SU-DHL-6 (cell line): Measurements from ENCODE around the gene MORN5.

Experiments used
- H2AFZ ChIP-seq: fragments of 200-600 bp; sonication (generic); 2 replicates; pipeline ENCODE4 v1.6.1; 2014; ENCODE audit warnings: low read depth, mild to moderate bottlenecking, moderate library complexity, mixed read lengths, antibody characterized with exemption, low read length; ENCODE audit not compliant: severe bottlenecking
- H3F3A ChIP-seq: fragments of 200-600 bp; shearing (Covaris generic); 2 replicates; pipeline ENCODE4 v1.6.0; 2016; ENCODE audit warnings: antibody characterized with exemption, mild to moderate bottlenecking; ENCODE audit not compliant: insufficient read depth
- H3K27ac ChIP-seq: fragments of 200-600 bp; sonication (generic); 2 replicates; pipeline ENCODE4 v1.5.1; 2016; ENCODE audit warnings: low read depth, mild to moderate bottlenecking, low read length, moderate library complexity, mixed read lengths
- H3K27me3 ChIP-seq: fragments of 200-600 bp; sonication (generic), shearing (Covaris generic); 2 replicates; pipeline ENCODE4 v1.6.0; 2014; ENCODE audit warnings: mild to moderate bottlenecking, low read length
- H3K36me3 ChIP-seq: fragments of 200-600 bp; sonication (generic); 2 replicates; pipeline ENCODE4 v1.6.1; 2014; ENCODE audit warnings: mild to moderate bottlenecking, low read length, mixed read lengths
- H3K4me2 ChIP-seq: fragments of 300-600, 200-600 bp; shearing (Covaris generic), sonication (generic); 2 replicates; pipeline ENCODE4 v1.6.0; 2014; ENCODE audit warnings: low read length, low read depth, mild to moderate bottlenecking; ENCODE audit not compliant: poor library complexity, severe bottlenecking
- H3K4me3 ChIP-seq: fragments of 200-600 bp; sonication (generic); 2 replicates; pipeline ENCODE4 v1.5.1; 2014; ENCODE audit warnings: antibody characterized with exemption, low read length, mild to moderate bottlenecking, mixed read lengths; ENCODE audit not compliant: insufficient read depth, poor library complexity, severe bottlenecking
- H3K79me2 ChIP-seq: fragments of 200-600 bp; sonication (generic); 2 replicates; pipeline ENCODE4 v1.6.1; 2014; ENCODE audit warnings: mild to moderate bottlenecking, low read length, moderate library complexity; ENCODE audit not compliant: insufficient read depth
- H3K9ac ChIP-seq: fragments of 200-600 bp; sonication (generic); 2 replicates; pipeline ENCODE4 v1.7.0; 2014; ENCODE audit warnings: mild to moderate bottlenecking, low read length
- H3K9me2 ChIP-seq: fragments of 200-600 bp; sonication (generic); replicated peaks from 2 replicates; pipeline ENCODE4 v1.6.1; 2014; ENCODE audit warnings: low read length; ENCODE audit not compliant: insufficient read depth
- H3K9me3 ChIP-seq: fragments of 200-600 bp; sonication (generic); 2 replicates; pipeline ENCODE4 v1.6.1; 2014; ENCODE audit warnings: low read length, mixed read lengths; ENCODE audit not compliant: insufficient read depth
- H4K20me1 ChIP-seq: fragments of 200-600 bp; sonication (generic); 2 replicates; pipeline ENCODE4 v1.6.1; 2014; ENCODE audit warnings: low read depth, mild to moderate bottlenecking, antibody characterized with exemption, low read length, moderate library complexity, mixed read lengths
- EZH2phosphoT487 ChIP-seq: fragments of 200-600 bp; sonication (generic), shearing (Covaris generic); conservative IDR thresholded peaks from 2 replicates; pipeline ENCODE4 v1.6.1; 2018; ENCODE audit warnings: mild to moderate bottlenecking, antibody characterized with exemption, low read length, moderate library complexity, mixed read lengths
- TF ChIP-seq, protein P1 (sequence below): fragments of 200-600 bp; sonication (generic); IDR thresholded peaks from one replicate; pipeline ENCODE4 v1.5.1; 2017; ENCODE audit warnings: antibody characterized with exemption, mild to moderate bottlenecking, low read length, moderate library complexity; ENCODE audit not compliant: insufficient read depth, poor library complexity, severe bottlenecking

The MORN5 gene

GRCh38 chr9:122162415-122162814, 2.7 kb downstream of the MORN5 start:
- no peak overlapping the region for H2AFZ ChIP-seq
- no peaks in the 10 kb centered on the region for H3F3A ChIP-seq
- H3K79me2 ChIP-seq: peaks cover 18% of the 10 kb centered on the region
- no peaks in the 10 kb centered on the region for H3K27me3 ChIP-seq
- H3K4me2 ChIP-seq: no peak overlapping the region
- H3K27ac ChIP-seq: no peak overlapping the region
- no peak overlapping the region for H3K4me3 ChIP-seq
- H3K9ac ChIP-seq: no peak overlapping the region
- no peaks in the 10 kb centered on the region for H3K9me2 ChIP-seq
- peaks cover 7% of the 10 kb centered on the region; the same call in 1 of the 2 replicates for H3K9me3 ChIP-seq
- no peaks in the 10 kb centered on the region for H4K20me1 ChIP-seq
- TF ChIP-seq, protein P1, sequence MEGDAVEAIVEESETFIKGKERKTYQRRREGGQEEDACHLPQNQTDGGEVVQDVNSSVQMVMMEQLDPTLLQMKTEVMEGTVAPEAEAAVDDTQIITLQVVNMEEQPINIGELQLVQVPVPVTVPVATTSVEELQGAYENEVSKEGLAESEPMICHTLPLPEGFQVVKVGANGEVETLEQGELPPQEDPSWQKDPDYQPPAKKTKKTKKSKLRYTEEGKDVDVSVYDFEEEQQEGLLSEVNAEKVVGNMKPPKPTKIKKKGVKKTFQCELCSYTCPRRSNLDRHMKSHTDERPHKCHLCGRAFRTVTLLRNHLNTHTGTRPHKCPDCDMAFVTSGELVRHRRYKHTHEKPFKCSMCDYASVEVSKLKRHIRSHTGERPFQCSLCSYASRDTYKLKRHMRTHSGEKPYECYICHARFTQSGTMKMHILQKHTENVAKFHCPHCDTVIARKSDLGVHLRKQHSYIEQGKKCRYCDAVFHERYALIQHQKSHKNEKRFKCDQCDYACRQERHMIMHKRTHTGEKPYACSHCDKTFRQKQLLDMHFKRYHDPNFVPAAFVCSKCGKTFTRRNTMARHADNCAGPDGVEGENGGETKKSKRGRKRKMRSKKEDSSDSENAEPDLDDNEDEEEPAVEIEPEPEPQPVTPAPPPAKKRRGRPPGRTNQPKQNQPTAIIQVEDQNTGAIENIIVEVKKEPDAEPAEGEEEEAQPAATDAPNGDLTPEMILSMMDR: no peak
- TF ChIP-seq EZH2phosphoT487: no peak
- no peaks in the 10 kb centered on the region for H3K36me3 ChIP-seq

DNA sequence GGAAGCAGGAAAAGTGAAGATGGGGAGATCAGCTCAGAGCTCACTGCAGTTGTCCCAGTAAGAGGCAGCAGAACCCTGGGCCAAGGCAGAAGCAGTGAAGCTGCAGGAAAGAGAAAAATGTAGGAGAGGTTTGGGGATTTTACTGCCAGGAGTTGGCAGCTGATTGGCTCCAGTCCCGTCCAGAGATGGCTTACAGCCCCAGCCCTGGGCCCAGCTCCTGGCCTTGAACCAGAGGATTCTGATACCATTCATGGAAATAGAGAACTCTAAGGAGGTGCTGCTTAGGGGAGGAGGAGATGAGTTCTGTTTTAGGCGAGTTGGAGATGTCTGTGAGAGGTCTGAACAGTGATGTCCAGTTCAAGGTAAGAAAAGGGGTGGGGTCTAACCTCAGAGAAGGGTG, 4.6 kb downstream of the MORN5 start:
- no peak overlapping the region for H3K4me3 ChIP-seq
- no peaks in the 10 kb centered on the region for H3K36me3 ChIP-seq
- no peak overlapping the region for H2AFZ ChIP-seq
- H3K79me2 ChIP-seq: peaks cover 2% of the 10 kb centered on the region; the same call in 1 of the 2 replicates
- no peaks in the 10 kb centered on the region for H3K9me2 ChIP-seq
- H3K9ac ChIP-seq: no peak overlapping the region
- H3K27me3 ChIP-seq: no peaks in the 10 kb centered on the region
- no peak overlapping the region for H3K4me2 ChIP-seq
- no peak overlapping the region for H3K27ac ChIP-seq
- H3F3A ChIP-seq: no peaks in the 10 kb centered on the region
- no peaks in the 10 kb centered on the region for H4K20me1 ChIP-seq
- TF ChIP-seq EZH2phosphoT487: no peak
- TF ChIP-seq, protein P1: no peak
- H3K9me3 ChIP-seq: peaks cover 7% of the 10 kb centered on the region; the same call in 1 of the 2 replicates

- H3K36me3 ChIP-seq: no peaks in the 10 kb centered on the region
- H3K27me3 ChIP-seq: no peaks in the 10 kb centered on the region; the same call in 1 of the 2 replicates
- no peaks in the 10 kb centered on the region for H3K9me3 ChIP-seq
- H4K20me1 ChIP-seq: no peaks in the 10 kb centered on the region
- no peak overlapping the region for H3K27ac ChIP-seq
- H3K4me2 ChIP-seq: no peak overlapping the region
- no peaks in the 10 kb centered on the region for H3K9me2 ChIP-seq
- TF ChIP-seq, protein P1: no peak
- TF ChIP-seq EZH2phosphoT487: no peak
- no peak overlapping the region for H3K4me3 ChIP-seq
- H3K9ac ChIP-seq: no peak overlapping the region
- no peaks in the 10 kb centered on the region for H3K79me2 ChIP-seq
- no peaks in the 10 kb centered on the region for H3F3A ChIP-seq
- no peak overlapping the region for H2AFZ ChIP-seq
Observed at GRCh38 chr9:122168356-122168755, 8.6 kb downstream of the MORN5 start.
